ENCODE measurements around the gene MFSD6L.
A peak's percentile ranks its signal among the peaks of the same experiment; 100 is the strongest.

Gene MFSD6L

DNA sequence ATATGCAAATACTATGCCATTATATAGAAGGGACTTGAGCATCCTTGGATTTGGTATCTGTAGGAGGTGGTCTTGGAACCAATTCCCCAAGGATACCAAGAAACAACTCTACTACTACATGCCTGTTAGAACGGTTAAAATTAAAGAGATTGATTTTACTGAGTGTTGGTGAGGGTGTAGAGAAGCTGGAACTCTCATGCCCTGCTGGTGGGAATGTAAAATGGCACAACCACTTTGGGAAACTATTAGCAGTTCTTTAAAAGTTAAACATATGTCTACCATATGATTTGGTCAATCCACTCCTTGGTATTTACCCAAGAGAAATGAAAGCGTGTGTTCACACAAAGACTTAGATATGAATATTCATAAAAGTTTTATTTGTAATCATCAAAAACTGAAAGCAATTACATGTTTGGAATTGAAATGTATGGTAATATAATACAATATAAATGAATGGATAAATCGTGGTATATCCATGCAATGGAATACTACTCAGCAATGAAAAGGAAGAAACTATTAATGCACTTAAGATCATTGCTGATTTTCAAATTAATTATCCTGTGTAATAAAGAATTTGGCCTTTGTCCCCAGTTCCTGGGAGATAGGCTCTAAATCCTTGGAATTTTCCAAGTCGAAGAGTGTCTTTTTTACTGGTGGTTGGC, 7.8 kb downstream of the MFSD6L start:
- DNase-seq: no peak

DNA sequence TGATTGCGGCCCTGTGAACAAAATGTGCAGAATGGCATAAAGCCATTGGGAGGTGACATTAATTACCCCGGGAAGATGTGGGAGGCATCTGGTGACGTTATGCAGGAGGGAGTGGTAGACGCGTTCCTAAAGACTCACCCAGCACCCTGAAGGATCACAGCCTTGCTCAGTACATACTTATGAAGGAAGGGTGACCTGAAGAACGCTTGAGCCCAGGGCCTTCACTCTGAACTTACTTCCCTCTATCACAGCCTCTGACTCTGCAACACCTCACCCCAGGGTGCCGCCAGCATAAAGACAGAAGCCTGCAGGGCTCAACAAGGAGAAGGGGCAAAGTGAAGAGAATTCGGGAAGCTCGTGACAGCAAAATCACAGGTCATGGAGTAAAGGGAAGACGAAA, 9.4 kb downstream of the MFSD6L start:
- no peak for DNase-seq

DNA sequence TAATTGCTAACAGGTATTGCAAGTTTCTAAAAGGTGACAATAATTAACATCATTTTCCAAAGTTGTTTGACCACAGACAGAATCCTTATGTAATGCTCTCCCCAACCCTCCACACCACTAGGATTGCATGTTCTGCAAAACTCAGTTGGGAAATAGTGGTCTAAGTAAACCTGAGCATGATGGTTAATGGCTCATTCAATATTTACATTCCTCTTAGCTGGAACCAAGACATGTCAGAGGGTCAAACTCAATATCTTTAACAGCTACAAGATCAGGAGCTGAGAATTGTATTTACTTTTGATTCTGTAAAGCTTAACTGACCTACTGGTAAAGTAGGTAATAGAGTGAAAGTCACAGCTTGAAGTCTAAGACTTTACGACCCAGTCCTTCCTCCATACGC, 10.2 kb downstream of the MFSD6L start:
- no peak for DNase-seq

DNA sequence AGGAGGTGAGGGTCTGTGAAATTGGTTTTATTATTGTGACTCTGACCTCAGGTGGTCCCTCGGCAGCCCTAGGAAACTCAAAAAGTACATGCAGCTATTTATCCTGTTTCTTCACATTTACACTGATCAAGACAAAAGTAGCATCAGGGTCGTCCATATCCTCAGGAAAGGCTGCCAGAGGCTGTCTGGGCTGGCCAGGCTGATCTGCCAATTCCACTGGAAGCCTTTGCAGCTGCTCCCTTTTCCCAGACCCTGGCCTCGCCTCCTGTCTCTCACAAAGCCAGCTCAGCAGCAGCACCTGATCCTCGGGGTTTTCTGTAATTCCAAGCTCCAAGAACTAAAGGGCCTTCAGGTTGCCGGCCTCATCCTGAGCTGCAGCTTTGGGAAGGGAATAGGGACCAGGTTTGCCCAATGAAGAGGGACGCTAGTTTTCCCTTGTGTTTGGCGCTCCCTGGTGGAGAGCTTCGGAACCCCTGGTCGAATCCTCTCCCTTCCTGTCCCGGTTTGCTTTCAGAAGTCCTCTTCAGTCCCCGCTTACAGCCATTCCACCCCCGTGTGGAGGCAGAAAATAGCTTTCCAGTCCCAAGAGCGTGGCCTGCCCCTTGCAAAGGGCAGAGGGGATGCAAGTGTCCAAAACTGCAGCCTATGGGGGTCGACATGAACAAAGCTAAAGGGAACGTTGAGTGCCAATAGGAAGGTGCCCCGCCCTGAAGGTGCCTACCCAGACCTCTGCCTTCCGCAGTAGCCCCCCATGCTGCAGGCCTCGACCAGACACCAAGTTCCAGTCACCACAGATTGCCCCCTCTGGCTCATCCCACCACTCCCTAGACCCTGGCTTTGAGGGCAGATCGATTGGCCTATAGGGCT, 13.4 kb downstream of the MFSD6L start:
- peak; percentile 78 for DNase-seq

DNA sequence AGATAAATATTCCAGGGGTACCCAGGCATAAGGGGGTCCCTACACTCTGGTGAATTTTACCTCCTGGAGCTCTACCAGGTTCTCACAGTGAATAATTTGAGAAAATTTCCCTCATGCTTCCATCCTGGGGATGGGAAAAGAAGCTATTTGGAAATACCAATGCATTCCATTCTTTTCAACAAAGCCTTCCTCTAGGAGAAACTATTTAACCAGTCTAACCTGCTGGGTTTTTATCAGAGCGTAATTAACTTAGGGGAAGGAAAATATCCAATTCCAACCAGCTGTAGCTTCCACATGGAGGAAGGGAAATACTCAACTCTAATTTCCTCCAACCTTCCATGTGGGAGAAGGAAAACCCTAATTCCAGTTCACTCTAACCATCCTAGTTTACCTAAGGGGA, 17.0 kb downstream of the MFSD6L start:
- no peak for DNase-seq

DNA sequence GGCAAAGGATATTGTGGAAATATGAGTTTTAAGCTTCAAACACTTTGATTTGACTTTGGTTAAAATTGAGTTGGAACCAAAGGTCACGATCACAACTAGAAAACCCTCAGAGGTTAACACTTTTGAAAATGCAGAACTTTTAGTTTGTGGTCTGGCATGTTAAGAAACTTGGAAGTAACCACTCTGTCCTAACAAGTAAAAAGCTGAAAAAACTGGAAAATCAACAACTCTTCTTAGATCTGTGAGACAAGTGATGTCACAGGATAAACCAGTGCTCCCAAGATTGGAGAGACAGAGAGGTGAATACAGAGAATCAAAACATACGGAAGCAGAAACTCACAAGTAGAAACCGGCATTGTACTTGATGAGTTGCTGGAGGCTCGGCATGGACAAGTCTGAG, 17.4 kb downstream of the MFSD6L start:
- DNase-seq: no peak

DNA sequence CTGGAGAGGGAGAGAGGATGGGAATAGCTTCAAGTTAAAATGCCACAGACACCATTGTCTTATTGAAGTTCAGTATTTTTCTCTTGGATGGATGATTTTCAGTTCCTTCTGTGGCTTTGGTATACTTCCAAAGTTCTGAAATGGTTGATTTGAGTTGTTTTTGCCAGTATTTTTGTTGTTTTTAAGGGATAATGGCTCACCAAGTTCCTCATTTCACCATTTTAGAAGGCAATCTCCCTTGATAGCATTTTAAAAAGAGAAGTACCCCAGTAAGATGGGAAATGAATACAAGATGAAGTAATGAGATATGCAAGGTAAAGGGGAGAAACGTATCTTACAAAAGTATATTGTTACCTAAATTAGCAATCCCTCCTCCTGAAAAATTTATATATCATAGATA, 22.3 kb downstream of the MFSD6L start:
- DNase-seq: no peak

DNA sequence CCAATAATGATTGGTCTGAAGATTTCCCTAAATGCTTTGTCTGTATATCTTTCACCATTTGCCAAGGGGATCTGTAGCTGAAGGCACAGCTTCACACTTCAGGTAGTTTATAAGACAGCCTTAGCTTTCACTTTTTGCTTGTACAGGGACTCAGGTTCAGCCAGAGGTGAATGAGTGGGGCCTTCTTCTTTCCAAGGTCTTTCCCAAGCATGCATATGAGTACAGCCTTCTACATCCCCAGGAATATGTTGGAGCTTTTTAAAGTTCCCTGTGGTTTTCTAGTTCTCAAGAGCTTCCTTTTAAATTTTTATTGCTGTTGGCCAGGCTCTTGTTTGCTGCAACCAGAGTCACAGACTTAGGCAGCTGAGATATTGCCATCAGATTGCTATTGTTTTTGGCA, 22.9 kb downstream of the MFSD6L start:
- DNase-seq: no peak

DNA sequence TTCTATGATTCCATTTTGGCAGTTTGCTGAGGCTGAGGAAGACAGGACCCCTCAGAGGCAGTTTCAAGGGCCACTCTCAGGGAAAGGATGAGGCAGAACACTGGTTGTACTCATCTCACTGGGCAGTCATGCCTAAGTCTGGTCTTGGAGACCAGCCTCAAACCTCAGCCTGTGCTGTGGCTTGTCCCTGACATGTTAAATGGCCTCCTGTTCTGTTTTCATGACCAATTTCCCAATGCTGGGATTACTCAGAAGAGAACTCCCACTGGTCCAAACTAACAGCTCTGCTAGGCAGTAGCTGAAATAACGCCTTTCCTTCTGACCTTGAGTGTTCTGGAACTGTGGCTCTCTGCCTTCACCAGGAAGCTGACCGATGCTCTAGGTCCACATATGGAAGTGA, 32.4 kb downstream of the MFSD6L start:
- no peak for DNase-seq

DNA sequence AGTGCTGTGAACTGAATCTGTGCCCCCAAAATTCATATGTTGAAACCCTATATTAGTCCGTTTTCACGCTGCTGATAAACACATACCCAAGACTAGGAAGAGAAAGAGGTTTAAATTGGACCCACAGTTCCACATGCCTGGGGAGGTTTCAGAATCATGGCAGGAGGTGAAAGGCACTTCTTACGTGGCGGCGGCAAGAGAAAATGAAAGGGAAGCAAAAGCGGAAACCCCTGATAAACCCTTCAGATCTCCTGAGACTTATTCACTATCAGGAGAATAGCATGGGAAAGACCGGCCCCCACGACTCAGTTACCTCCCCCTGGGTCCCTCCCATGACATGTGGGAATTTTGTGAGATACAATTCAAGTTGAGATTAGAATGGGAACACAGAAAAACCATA, 37.2 kb downstream of the MFSD6L start:
- no peak for DNase-seq

DNA sequence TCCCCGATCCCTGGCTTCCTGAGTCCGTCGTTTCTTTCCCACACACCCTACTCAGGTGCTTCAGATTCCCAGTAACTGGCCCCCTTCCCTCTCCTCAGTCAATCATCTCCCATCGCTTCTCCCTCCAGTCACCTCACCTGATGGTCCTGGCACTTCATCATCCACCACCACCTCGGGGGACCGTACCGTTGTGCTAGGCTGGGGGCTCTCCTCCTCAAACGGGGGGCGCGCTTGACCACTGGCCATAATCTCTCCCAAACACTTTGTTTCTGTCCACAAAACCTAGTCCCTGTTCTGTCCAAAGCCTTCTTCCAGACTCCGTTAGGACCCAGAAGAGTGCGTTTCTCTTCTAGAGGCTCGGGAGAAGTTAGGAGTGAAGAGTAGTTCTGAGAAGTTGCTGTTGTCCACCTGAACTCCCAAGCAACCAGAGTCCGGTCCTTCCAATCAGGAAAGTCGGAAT, 41.0 kb downstream of the MFSD6L start, which contains the start of gene SPDYE4:
TSS of gene SPDYE4 (minus strand) at position 410 of the 460 bp plus-strand sequence. CDS start at position 246, 164 bp downstream.
- no peak for DNase-seq

DNA sequence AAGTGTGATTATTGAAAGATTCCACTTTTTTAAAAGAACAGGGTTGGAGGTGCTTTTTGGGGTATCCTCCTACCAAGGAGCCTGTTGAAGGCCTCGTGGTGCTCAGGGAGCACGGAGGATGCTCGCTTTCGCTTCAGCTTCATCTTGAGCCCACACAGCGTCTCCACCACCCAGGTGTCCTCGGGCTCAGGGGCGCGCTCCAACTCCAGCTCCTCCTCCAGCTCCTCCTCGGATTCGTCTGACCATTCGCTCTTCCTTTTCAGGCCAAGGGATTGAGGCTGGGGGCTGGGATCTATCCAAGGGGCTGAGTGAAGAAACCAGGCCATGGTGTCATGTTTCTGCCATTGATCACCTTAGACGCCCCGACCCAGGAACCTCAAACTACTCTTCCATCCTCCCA, 42.0 kb downstream of the MFSD6L start:
- no peak for DNase-seq

DNA sequence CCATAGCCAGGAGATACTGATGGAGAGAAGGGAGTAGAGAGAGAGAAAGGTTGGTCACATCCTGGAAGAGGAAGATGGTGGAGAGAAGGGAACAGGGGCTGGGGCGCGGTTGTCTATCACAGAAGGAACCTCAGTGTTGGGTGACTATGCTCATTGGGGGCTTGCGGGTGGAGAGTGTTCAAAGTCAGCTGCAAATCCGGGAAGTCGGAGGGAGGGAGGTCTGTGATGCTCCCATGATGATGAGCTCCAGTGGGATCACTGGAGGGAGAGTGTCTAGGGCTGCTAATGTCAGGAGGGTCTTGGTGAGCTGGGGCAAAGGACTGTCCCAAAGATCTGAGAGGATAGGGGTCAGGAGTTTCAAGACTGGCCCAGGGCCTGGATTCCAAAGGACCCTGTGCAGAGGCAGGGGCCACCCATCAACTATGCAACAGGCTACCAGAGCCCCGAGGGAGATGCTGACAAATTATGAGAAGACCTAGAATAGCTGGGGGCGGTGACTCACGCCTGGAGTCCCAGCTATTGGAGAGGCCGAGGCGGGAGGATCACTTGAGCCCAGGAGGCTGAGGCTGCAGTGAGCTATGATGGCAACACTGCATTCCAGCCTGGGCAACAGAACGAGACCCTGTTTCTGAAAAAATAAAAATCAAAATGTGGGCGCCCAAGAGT, 43.4 kb downstream of the MFSD6L start:
- no peak for DNase-seq

DNA sequence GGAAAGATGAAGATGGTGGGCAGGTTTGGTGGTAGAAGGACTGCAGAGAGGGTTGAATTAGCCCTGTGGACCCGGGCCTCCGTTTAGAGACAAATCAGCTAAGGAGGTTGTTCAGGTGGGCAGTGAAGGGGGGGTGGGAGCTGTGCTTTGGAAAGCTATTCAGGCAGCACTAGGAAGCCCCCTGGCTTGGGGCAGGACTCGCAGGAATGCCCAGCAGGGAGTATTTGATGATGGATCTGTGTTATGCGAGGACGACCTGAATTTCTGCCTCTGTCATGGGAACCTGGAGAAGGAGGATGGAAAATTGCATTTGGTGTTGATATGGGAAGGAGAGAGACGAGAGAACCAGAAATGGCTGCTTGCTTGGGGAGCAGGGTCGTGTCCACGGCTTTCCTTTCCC, 44.3 kb downstream of the MFSD6L start:
- DNase-seq: no peak

DNA sequence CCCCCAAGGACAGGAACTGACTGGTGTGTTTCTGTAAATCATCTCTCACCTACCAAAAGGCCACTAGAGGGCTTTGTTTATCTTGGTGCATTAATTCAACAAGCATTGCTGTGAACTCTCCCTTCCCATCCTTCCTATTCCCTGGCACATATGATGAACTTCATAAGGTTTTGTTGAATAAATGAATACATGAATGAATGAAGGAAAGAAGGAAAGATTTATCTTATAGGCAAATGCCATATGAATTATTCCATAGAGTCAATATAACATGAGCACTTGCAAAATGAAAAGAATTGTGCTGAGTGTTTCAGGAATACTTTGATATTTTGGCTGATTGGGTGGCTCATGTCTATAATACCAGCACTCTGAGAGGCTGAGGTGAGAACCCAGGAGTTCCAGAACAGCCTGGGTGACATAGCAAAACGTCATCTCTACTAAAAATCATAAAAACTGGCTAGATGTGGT, 45.2 kb downstream of the MFSD6L start:
- no peak for DNase-seq

DNA sequence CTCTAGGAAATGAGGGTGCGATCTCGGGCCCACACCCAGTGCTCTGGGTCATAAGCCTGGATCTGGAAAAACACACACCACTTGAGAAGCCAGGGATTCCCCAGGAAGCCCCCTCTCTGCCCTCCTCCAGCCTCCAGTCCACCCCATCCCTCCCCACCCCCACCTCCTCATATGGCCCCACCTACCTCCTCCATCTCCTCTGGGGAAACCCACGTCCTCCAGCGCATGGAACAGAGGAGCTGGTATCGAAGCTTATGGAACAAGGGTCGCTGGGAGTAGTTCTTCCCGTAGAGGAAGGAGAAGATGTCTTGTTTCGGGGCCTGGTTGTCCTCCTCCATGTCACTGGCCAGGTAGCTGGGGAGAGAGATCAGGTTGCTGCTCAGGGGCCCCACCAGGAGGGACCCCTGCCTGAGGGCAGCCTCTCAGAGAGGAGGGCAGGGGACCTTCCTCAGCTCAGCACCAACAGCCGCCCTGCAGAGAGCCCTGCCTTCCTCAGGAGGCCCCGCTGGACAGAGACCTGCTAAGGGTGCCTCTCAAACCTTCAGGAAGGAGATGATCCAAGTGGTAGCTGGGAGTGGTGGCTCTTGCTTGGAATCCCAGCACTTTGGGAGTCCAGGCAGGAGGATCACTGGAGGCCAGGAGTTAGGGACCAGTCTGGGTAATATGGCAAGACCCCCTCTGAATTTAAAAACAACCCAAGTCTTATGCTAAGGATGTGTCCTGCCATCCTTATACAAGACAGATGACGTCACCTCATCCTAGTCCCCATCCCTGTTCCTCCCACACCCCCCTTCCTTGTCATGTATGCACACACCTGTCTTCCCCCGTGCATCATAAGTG, 45.8 kb downstream of the MFSD6L start:
- DNase-seq: no peak

DNA sequence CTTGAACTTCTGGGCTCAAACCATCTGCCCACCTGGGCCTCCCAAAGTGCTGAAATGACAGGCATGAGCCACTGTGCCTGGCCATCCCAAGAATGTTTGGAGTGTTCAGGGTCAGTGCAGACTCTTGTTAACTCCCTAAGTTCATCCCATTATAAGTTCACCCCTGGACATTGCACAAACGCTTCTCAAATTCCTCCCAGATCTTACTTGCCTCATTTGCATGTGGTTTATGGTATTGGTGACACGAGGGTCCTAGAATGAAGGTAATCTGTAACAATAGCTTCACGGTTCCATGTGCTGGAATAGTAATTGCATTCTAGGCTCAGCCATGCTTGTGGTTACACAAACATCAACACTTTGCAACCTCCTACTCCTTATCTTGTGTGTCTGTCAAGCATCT, 49.5 kb downstream of the MFSD6L start:
- DNase-seq: no peak

DNA sequence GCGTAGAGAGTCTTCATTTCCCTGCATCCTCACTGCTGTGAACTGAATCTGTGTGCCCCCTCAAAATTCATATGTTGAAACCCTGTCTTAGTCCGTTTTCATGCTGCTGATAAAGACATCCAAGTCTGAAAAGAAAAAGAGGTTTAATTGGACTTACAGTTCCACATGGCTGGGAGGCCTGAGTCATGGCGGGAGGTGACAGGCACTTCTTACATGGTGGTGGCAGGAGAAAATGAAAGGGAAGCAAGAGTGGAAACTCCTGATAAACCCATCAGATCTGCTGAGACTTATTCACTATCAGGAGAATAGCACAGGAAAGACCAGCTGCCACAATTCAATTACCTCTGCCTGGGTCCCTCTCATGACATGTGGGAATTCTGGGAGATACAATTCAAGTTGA, 51.4 kb downstream of the MFSD6L start:
- DNase-seq: peak; percentile 20

Data from activated CD4-positive, alpha-beta T cell treated with anti-CD3 and anti-CD28 coated beads for 48 hours (primary cell).